Colon (tissue), 2 donors: ENCODE measurements around the gene UEVLD.

ENCODE experiments used
- FAIRE-seq: peaks from 2 replicates; lab custom pipeline; 2012; peaks lifted over from hg19 to GRCh38; lab: Jason Lieb, UNC
- donor health status: control.
- donor health status: control.

The UEVLD gene

DNA sequence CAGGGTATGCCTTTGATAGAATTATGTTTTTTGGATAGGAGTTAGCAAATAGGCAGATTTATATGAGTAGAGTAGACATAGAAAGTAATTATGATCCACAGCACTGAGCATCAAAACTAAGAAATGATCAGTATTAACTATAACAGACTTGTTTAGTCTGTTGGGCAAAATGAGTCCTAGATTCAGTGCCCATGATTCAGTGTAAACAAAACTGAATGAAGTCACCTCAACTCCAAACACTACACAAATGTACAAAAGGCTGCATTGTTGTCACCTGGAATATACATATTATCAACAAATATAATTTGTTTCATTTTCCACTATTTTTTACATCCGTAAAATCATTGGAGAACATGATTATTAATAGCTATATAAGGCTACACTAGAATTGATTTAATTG lies 6.7 kb downstream of the UEVLD start:
- no peak for FAIRE-seq

DNA sequence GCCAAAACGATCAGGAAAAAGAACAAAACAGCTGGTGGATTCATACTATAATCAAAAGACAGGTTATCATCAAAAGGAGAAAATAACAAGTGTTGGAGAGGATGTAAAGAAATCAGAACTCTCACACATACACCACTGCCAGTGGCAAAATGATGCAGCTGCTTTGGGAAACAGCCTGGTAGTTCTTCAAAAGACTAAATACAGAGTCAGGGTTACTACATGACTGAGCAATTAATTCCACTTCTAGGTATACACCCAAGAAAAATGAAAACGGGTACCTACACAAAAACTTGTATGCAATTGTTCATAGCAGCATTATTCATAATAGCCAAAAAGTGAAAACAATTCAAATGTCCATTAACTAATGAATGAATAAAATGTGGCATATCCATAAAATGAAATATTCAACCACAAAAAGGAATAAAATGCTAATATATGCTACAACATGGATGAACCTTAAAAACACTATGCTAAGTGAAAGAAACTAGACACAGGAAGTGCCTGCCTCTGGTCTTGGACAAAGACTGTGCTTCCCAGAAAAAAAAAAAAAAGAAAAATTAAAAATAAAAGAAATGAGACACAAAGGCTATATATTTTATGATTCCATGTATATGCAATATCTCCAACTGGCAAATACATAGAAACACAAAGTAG lies 8.3 kb downstream of the UEVLD start:
- no peak for FAIRE-seq

DNA sequence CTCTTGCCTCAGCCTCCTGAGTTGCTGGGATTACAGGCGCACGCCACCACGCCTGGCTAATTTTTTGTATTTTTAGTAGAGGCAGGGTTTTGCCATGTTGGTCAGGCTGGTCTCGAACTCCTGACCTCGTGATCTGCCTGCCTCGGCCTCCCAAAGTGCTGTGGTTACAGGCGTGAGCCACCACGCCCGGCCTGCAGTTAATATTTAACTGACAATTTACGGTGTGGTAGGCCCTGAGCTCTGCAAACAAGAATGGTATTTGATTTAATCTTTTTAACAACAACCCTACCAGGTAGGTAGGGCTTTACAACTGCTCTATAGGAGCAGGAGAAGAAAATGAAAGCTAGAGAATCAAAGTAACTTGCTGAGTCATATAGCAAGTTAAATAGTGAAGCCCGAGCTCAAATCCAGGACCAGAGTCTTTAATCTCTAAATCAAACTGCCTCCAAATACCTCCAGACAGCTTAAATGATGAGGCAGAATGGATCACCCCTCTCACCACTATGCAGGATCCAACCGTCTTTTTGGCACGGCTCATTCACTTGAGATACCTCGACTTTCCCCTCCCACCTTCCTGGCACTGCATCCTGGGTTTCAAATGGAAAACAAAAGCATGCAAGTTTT lies 9.4 kb downstream of the UEVLD start:
- no peak for FAIRE-seq

DNA sequence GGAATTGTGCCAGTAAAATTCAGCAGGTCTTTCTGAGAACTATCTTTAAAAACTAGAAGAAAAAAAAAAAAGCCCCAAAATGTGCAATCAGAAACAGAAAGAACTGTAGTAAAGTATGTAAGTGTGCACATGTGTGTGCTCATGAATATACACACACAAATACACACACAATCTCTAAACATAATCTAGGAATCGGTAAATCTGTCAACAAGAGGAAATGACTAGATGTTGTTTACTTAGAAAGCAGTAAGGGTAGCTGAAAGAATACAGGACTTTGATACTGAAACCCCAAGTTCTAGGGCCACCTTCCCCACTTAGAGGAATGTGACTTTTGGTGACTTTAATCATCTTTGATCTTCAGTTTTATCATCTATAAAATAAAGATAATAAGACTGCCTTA lies 13.2 kb downstream of the UEVLD start:
- FAIRE-seq: no peak

DNA sequence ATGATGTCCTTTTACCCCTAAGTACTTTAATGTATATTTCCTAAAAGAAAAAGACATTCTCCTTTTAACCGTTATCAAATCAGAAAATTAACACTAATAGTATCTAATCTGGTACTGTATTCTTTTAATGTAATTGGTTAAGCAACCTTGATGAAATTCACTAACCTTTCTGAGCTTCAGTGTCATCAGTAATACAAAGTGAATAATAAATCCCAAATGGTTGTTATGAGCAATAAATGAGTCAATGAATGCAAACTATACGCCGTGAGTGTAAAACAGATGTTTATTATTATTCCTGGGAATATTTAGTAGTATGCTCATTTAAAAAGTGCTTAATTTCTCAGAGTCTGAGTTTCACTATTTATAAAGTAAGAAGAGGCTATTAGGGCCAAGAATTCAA lies 21.5 kb downstream of the UEVLD start:
- FAIRE-seq: no peak

DNA sequence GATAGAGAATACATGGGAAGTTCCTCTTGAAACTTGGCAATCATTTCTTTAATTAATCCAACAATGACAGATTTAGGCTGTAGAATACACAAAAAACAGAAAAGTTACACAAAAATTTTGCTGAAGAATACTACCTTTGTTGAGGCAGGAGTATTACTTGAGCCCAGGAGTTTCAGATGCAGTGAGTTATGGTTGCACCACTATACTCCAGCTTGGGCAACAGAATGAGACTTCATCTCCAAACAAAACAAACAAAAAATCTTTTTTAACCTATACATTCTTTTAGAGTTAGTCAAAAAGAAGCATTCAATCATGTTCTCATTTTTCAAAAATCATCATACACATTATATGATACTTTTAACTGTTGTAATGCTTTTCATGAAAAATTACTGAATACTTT lies 22.1 kb downstream of the UEVLD start:
- FAIRE-seq: no peak

DNA sequence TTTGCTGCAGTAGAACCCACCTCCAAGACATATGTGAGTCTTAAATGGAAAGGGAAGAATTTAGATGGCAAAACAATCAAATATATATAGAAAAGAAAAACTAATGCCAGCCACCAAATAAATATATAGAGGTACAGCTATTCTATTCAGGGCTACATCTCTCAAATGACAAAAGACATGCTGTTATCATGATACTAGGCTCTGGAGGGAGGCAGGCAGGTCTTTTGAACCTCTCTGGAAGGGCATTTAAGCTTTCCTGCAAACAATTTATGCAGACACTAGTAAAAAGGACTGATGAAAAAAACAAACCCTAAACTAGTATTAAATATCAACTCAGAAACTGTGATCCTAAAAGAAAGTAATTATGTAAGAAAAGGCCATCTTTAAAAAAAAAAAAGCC lies 24.4 kb downstream of the UEVLD start:
- no peak for FAIRE-seq

DNA sequence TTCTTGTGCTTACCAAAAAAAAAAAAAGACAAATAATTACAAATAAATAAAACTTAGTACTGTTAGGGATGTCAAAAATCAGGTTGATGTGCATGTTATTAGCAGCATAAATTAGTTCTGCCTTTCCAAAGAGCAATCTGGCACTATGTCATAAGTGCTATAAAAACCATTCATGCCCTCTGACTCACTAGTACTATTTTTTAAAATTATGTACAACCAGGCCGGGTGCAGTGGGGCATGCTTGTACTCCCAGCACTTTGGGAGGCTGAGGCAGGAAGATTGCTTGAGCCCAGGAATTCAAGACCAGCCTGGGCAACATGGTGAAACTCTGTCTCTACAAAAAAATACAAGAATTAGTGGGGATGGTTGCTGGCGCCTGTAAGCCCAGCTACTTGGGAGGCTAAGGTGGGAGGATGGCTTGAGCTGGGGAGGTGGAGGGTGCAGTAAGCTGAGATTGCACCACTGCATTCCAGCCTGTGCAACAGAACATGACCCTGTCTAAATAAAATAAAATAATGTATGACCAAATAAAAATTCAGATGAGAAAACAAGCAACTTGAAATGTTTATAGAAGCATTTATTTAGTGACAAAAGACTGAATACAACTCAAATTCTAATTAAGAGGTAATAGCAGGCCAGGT lies 25.3 kb downstream of the UEVLD start:
- FAIRE-seq: no peak

DNA sequence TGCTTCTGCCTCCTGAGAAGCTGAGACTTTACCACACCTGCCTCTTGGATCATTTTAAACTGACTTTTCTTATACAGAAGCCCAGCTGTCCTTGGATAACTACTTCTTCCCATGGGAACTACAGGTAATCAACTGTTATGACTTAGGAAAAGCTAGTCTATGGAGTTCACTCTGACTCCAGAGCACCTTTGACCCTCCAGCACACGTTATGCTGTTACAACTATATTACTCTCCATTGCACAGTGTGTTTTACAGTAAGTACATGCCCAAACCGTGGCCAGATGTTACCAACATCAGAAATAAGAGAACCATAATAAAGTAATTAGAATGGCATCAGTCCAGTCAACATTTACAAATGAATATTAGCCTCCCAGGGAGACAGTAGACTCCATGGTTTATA lies 40.5 kb downstream of the UEVLD start:
- no peak for FAIRE-seq

DNA sequence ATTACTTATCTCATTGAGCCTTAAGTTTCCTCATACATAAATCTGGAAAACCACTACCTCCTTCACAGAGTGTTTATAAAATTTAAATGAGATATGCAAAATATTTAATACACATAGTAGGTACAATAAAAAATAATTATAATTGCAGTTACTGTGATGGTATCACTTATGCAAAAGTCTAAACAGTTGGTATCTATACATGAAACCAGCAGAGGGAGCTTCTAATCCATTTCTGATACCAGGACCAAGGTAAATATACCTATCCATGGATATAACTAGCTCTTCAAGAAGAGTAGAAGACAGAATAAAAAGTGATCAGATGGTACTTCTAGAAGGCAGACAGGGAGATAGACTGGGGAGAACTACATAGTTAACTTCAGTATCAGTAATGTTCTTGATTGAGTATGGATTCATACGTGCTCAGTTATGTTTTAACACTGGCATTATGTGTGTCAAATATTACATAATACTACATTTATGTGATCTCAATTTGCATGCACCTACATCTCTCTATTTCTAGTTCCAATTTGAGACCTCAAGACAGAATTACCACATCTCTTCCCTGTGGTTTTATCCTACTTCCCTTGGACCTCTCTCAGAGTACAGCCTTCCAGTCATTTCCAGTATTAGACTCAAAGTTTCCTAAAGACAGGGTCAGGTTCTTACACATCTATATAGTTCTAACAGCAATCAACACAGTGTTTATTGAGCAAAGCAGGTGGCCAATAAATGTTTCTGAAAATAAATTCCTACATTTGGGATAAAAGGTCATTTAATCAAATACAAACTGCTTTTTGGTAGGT lies 48.1 kb downstream of the UEVLD start:
- FAIRE-seq: peak; percentile 21

DNA sequence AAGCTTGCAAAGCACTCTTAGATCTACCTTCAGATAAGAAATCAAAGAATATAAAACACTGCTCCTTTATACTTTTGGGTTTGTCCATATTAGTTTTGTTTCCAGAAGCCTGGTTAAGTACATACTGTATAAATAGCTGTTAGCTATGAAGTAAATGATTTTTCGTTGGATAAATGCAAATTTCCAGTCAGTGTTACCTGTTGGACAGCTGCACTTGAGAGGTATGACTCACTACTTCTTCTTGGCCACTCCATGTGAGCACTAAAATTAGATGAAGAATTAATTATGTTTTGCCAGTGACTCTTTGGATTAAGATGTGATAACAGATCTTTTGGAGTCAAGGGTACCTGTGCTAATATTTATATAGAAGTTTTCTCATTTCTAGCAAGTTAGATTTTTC lies 52.3 kb downstream of the UEVLD start:
- no peak for FAIRE-seq

DNA sequence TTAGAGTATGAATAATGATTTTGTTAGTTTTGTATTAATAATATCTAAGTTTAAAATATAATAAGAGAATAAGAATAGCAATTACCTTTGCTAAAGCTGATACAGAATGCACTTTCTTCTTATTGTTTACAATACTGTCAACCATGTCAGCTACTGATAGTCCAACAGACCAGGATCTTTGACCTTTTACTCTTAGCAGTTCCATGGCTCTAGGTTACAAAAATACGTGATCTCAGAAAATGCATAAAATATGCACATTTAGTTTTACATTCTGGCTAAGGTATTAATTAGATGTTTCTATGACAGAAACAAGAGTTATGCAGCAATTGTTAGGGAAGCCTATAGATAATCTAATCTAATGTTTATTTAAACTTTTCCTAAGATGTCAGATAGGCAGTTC lies 54.3 kb downstream of the UEVLD start:
- FAIRE-seq: no peak

DNA sequence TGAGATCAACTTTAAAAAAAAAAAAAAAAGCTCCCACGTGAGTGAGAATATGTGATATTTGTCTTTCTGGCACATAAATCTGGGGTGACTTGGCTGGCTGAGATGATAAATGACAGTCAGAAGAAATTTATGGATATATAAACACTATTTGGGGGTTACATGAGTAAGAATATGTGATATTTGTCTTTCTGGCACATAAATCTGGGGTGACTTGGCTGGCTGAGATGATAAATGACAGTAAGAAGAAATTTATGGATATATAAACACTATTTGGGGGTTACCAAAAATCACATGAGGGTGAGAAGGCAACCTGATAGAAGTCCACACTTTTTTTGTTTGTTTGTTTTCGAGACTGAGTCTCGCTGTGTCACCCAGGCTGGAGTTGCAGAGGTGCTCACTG lies 55.2 kb downstream of the UEVLD start:
- no peak for FAIRE-seq

DNA sequence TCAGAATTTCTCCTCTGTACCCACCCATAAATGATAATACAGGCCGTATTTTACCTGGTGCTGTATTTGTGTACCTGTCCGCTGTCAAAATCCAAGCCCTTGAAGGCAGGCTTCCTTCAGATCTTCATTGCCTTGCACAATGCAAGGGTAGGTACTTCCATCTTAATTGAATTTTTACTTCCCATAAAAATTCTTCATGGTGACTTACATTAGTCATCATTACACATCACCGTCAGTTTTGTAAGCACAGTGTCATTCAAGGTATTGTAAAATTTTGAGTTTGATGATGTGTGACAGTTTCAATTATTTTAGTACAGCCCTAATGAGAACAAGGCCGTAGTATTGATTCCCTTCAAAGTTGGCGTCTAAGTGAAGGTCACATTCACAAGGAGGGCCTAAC lies 61.0 kb downstream of the UEVLD start:
- no peak for FAIRE-seq

DNA sequence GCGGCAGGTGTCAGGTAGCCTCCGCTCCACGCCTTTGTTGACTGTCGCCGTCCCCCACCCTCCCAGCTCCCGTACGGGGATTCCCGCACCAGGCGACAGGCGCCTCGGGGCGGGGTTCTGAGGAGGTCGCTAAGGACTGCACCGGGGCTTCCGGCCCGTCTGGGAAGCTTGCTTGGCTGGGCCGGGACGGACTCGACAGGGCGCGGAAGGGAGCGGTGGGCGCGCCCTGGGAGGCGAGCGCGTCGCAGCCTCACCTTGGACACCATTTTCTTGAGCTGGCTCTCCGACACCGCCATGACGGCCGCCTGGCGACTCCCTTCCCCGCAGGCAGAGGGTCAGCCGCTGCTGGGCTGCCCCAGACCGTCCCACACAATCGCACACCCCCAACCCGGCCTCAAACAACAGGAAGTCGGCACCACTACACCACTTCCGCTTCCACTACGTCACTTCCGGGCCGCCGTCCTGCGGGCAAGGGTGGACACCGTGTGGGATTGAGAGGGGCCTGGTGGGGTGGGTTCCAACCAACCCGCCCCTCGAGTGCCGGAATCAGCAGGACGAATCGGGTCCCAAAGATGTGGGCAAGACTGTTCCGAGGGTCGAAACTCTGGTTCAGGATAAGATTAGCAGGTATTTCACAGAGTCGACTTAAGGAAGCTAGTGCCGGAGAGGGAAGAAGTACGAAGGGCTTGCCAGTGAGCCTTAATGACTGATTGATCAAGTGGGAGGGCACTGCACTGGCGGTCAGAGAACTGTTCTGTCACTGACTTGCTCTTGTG lies 61.8 kb downstream of the UEVLD start, which contains the start of gene TSG101:
Gene TSG101, minus strand, starts transcription at position 422 of the 776 bp plus-strand sequence. Its CDS starts 126 bp downstream, at position 296.
- no peak for FAIRE-seq

DNA sequence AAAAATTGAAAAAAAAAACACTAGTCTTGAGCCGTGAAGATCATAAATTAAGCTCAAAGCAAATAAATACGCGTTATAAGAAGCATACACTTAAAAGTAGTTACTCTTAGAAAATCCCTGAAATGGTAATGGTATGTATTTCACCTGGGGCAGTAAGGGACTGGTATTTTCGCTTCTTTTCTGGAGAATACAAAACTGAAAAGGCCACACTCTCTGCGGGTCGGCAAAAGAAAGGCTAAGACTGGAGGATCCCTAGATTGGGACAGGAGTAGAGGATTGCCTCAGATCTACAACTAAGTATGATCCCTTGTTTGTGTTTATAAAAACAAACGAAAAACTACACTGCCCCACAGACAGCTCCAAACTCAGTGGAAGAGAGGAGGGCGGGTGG lies 62.4 kb downstream of the UEVLD start:
- FAIRE-seq: no peak

DNA sequence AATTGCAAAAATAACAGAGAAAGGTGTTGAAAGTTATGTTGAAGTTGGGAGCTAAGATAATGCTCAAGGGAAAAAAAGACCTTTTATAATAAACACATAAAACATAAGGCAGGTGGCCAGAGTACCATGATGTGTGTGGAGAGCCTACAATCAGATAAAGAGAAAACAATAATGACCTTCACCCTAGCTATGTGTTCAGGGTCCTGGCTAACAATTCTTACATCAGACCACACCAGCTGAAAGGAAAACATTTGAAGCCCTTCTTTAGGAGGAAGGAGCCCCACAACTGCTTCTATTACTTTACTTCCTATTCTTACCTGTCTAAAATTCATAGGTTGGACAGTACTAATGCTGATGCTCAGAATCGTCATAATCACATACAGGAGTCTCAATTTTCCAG lies 64.3 kb downstream of the UEVLD start:
- no peak for FAIRE-seq

DNA sequence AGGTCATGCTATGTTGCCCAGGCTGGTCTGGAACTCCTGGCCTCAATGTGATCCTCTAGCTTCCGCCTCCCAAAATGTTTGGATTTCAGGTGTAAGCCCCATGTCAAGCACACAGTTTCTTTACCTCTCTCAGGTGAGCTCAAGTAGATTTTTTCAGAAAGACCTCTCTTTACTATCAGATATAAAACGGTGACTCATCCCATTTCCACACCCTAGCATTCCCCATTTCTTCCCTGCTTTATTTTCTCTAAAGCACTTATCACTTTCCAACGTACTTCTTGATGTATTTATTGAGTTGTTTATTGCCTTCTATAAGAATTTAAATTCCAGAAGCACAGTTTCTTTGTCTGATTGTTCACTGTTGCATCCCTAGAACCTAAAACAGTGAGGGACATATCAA lies 65.5 kb downstream of the UEVLD start:
- no peak for FAIRE-seq

DNA sequence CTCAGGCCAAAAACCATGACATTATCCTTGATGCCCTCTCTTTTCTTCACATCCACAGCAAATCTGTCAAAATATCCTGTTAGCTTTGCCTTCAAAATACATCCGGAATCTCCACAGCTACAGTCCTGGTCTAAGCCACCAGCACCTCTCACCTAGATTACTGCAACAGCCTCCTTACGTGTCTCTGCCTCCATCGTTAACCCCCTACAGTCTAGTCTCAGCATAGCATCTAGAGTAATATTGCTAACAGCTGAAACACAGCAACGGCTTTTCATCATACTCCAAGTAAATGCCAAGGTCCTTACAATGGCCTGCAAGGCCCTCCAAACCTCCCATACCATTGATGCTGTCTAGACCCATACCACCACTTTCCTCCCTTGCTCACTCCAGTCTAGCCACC lies 66.1 kb downstream of the UEVLD start:
- no peak for FAIRE-seq

DNA sequence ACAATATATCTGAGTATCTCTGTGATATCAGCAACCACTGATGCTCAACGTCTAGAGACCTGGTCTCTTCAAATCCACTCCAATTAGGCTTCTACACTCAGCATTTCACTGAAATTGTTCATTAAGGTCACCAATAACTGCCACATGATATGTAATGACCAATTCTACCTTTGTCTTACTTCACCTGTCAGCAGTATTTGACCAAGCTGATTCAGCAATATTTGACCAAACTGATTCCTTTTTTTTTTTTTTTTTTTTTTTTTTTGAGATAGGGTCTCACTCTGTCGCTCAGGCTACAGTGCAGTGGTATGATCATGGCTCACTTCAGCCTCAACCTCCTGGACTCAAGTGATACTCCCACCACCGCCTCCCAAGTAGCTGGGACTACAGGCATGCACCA lies 67.4 kb downstream of the UEVLD start:
- FAIRE-seq: no peak

DNA sequence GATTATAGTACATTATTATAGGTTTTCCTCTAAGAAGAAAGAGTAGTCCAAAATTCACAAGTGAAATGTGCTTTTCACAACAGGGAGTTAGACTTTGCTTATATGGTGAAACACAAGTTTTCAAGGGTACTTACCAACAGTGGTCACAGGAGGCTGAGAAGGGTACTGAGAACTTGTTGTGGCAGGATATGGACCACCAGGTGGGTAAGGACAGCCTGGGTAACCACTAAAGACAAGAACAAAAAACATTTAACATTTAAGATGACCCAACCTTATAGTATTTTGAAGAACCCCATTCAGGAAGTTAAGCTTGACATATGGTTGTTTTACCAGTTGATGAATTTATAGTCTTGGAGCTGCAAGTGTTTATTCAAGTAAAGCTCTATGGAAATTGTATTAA lies 86.2 kb downstream of the UEVLD start:
- FAIRE-seq: no peak

DNA sequence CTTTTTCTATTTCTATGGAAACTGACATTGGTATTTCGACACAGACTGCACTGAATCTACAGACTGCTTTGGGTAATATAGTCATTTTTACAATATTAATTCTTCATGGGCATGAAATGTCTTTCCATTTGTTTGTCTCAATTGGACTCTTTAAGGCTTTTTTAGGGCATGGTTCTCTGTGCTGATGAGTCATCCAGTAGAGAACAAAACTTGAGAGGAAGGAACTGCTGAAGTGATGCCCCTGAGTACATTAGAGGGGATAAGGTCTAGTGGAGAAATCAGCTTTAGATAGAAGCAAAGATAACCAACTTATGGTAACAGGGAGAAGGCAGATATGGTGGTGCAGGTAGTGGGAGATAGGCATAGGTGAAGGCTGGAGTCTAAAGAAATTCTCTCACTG lies 86.9 kb downstream of the UEVLD start:
- FAIRE-seq: no peak
